SK-N-SH treated with all-trans-retinoic acid at 6 μM for 48 hours (cell line): ENCODE measurements around the gene HPGD.

Source experiments
- ZNF70 ChIP-seq: fragments of 450-650 bp; formaldehyde crosslinking; IDR thresholded peaks from 2 replicates; pipeline ENCODE4 v1.5.0; 2020; ENCODE audit warnings: mild to moderate bottlenecking, moderate library complexity
- TF ChIP-seq, protein P1 (sequence below): fragments of 250-450 bp; sonication (Bioruptor Pico); IDR thresholded peaks from 2 replicates; pipeline ENCODE4 v1.8.0; 2020; ENCODE audit warnings: mild to moderate bottlenecking, moderate library complexity, borderline replicate concordance
- TF ChIP-seq, protein P2 (sequence below): fragments of 250-450 bp; sonication (Bioruptor Pico); IDR thresholded peaks from 2 replicates; pipeline ENCODE4 v1.5.1; 2020; ENCODE audit warnings: low read depth, mild to moderate bottlenecking, moderate library complexity

DNA sequence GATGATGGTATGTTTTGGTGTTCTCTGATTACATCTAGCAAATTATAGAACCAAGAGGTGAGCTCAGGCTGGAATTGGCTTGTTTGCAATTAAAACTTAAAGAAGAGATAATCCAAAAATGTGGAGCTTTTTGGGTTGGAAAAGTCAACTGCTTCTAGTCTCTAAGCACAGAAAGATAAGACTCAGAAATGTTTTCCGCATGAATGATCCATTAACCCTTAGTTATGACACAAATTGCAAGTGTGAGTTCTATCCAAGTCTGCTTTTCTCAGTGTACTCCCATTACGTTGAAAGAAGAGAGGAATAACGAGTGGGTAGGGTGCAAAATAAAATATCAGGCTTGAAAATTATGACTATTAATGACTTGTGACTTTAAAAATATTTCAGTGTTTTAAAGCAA, 38.5 kb downstream of the HPGD start:
- TF ChIP-seq, protein P1, sequence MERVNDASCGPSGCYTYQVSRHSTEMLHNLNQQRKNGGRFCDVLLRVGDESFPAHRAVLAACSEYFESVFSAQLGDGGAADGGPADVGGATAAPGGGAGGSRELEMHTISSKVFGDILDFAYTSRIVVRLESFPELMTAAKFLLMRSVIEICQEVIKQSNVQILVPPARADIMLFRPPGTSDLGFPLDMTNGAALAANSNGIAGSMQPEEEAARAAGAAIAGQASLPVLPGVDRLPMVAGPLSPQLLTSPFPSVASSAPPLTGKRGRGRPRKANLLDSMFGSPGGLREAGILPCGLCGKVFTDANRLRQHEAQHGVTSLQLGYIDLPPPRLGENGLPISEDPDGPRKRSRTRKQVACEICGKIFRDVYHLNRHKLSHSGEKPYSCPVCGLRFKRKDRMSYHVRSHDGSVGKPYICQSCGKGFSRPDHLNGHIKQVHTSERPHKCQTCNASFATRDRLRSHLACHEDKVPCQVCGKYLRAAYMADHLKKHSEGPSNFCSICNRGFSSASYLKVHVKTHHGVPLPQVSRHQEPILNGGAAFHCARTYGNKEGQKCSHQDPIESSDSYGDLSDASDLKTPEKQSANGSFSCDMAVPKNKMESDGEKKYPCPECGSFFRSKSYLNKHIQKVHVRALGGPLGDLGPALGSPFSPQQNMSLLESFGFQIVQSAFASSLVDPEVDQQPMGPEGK, result no peak
- TF ChIP-seq, protein P2, sequence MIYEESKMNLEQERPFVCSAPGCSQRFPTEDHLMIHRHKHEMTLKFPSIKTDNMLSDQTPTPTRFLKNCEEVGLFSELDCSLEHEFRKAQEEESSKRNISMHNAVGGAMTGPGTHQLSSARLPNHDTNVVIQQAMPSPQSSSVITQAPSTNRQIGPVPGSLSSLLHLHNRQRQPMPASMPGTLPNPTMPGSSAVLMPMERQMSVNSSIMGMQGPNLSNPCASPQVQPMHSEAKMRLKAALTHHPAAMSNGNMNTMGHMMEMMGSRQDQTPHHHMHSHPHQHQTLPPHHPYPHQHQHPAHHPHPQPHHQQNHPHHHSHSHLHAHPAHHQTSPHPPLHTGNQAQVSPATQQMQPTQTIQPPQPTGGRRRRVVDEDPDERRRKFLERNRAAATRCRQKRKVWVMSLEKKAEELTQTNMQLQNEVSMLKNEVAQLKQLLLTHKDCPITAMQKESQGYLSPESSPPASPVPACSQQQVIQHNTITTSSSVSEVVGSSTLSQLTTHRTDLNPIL (CRISPR knock-in tag), result no peak
- TF ChIP-seq ZNF70 (CRISPR knock-in tag), result no peak
